GM18861 (cell line): ENCODE measurements around the gene SNX24.
"Not testable (repeated sequence)": the region's sequence is repeated elsewhere in the genome, so short reads cannot be mapped to it uniquely, and the experiment has no call there.

Experiments
- ATAC-seq: cut with Tn5 transposase; IDR thresholded peaks from one replicate; pipeline ENCODE4 v1.9.1; 2021; ENCODE audit not compliant: unreplicated experiment

SNX24 gene

GRCh38 chr5:122959740-122960445, 114.5 kb downstream of the SNX24 start:
- ATAC-seq = no peak

GRCh38 chr5:122963305-122963704, 117.9 kb downstream of the SNX24 start:
- ATAC-seq = no peak

- ATAC-seq = no peak
Observed at GRCh38 chr5:122965111-122965510, 119.7 kb downstream of the SNX24 start.

GRCh38 chr5:122967085-122967484, 121.7 kb downstream of the SNX24 start:
- peak; percentile 44 for ATAC-seq

- peak; percentile 97 for ATAC-seq
Observed at GRCh38 chr5:122967625-122968024, 122.2 kb downstream of the SNX24 start.

GRCh38 chr5:122968056-122968455, 122.6 kb downstream of the SNX24 start:
- ATAC-seq = not testable (repeated sequence)

GRCh38 chr5:122971333-122971732, 125.9 kb downstream of the SNX24 start:
- no peak for ATAC-seq

GRCh38 chr5:122972877-122973276, 127.5 kb downstream of the SNX24 start:
- ATAC-seq = no peak

GRCh38 chr5:122973759-122974158, 128.3 kb downstream of the SNX24 start:
- not testable (repeated sequence) for ATAC-seq

GRCh38 chr5:122974251-122974650, 128.8 kb downstream of the SNX24 start:
- ATAC-seq = not testable (repeated sequence)

- ATAC-seq = no peak
Observed at GRCh38 chr5:122977319-122977718, 131.9 kb downstream of the SNX24 start.

- ATAC-seq = no peak
Observed at GRCh38 chr5:122978068-122978467, 132.7 kb downstream of the SNX24 start.

- ATAC-seq = no peak
Observed at GRCh38 chr5:122978644-122979297, 133.4 kb downstream of the SNX24 start.

GRCh38 chr5:122981846-122982245, 136.4 kb downstream of the SNX24 start:
- no peak for ATAC-seq

- ATAC-seq = no peak
Observed at GRCh38 chr5:122982376-122982775, 137.0 kb downstream of the SNX24 start.

- ATAC-seq = peak; percentile 51
Observed at GRCh38 chr5:122984425-122984824, 139.0 kb downstream of the SNX24 start.

- no peak for ATAC-seq
Observed at GRCh38 chr5:122985006-122985700, 139.7 kb downstream of the SNX24 start.

- peak; percentile 82 for ATAC-seq
Observed at GRCh38 chr5:122985954-122986721, 140.7 kb downstream of the SNX24 start.

- no peak for ATAC-seq
Observed at GRCh38 chr5:122996091-122996490, 150.7 kb downstream of the SNX24 start.

GRCh38 chr5:122997294-122997693, 151.9 kb downstream of the SNX24 start:
- no peak for ATAC-seq

- peak; percentile 95 for ATAC-seq
Observed at GRCh38 chr5:122999947-123000563, 154.6 kb downstream of the SNX24 start.
